ENCODE measurements around the gene SH3GL1. TPM values are rescaled to one million over a fixed set of nuclear protein-coding genes. Genes with fewer than 3 reads are reported as not detected.

The SH3GL1 gene
- total and polyA plus RNA-seq, 9 of the 15 experiments (the other 6 are each of a cell fraction or from before 2014, with no cell fraction given): 1.7 to 75.3 (median 25.7) TPM

- TF ChIP-seq JUN (IDR thresholded peaks at IDR 0.05; ENCODE audit: borderline replicate concordance, low read depth, low read length): no peak
- no peak for TF ChIP-seq JUN (CRISPR knock-in tag; IDR thresholded peaks at IDR 0.05; ENCODE audit: borderline replicate concordance)
- peak; percentile 70; the same call in 1 of the 2 replicates for TF ChIP-seq SREBF2 (CRISPR knock-in tag; IDR thresholded peaks at IDR 0.05)
- no peak for TF ChIP-seq CLOCK (CRISPR knock-in tag; IDR thresholded peaks at IDR 0.05; ENCODE audit: borderline replicate concordance)
- no peak for TF ChIP-seq JUNB (CRISPR knock-in tag; conservative IDR thresholded peaks at IDR 0.05)
- TF ChIP-seq TAF7 (tag; IDR thresholded peaks at IDR 0.05): peak; percentile 75
- no peak for TF ChIP-seq CBX5 (IDR thresholded peaks at IDR 0.05; ENCODE audit: borderline replicate concordance, low read depth)
- TF ChIP-seq SIRT6 (IDR thresholded peaks at IDR 0.05; ENCODE audit: low read depth, low read length): no peak
- TF ChIP-seq ZNF830 (CRISPR knock-in tag; IDR thresholded peaks at IDR 0.05): no peak
- TF ChIP-seq SRSF3 (IDR thresholded peaks at IDR 0.05; ENCODE audit: insufficient read depth, low read length): no peak
- no peak for TF ChIP-seq ZNF124 (CRISPR knock-in tag; IDR thresholded peaks at IDR 0.05)
- TF ChIP-seq CREB3L1 (IDR thresholded peaks at IDR 0.05; ENCODE audit: borderline replicate concordance, low read depth): no peak
- TF ChIP-seq BACH1 (tag; IDR thresholded peaks at IDR 0.05): peak; percentile 99
- no peak for TF ChIP-seq ZC3H8 (IDR thresholded peaks at IDR 0.05)
- peak; percentile 55 for TF ChIP-seq MAFK (IDR thresholded peaks at IDR 0.05; ENCODE audit: low read length)
- peak; percentile 96 for TF ChIP-seq ZNF311 (CRISPR knock-in tag; IDR thresholded peaks at IDR 0.05)
- no peak for TF ChIP-seq FOXK1 (CRISPR knock-in tag; IDR thresholded peaks at IDR 0.05; ENCODE audit: borderline replicate concordance)
- TF ChIP-seq SAP30 (IDR thresholded peaks at IDR 0.05; ENCODE audit: borderline replicate concordance, insufficient read depth, low read depth, low read length, poor library complexity, severe bottlenecking): no peak
- no peak for TF ChIP-seq MCM7 (IDR thresholded peaks at IDR 0.05)
- peak; percentile 93 for TF ChIP-seq SMAD3 (CRISPR knock-in tag; conservative IDR thresholded peaks at IDR 0.05)
- TF ChIP-seq ZNF436 (CRISPR knock-in tag; IDR thresholded peaks at IDR 0.05): no peak
- TF ChIP-seq ZNF655 (CRISPR knock-in tag; IDR thresholded peaks at IDR 0.05): no peak
- TF ChIP-seq ZNF165 (CRISPR knock-in tag; IDR thresholded peaks at IDR 0.05; ENCODE audit: borderline replicate concordance): no peak
- TF ChIP-seq MTA1 (IDR thresholded peaks at IDR 0.05; ENCODE audit: borderline replicate concordance): peak; percentile 82; the same call in 1 of the 2 replicates
- peak; percentile 81 for TF ChIP-seq PHF8 (IDR thresholded peaks at IDR 0.05; ENCODE audit: borderline replicate concordance, low read length)
Observed at GRCh38 chr19:4342615-4343369, 57.6 kb downstream of the SH3GL1 start (continued).

All from K562 (cell line).